Ishikawa (cell line): ENCODE results near the gene CFAP65.

Source experiments
- CEBPB ChIP-seq: IDR thresholded peaks from 2 replicates; pipeline ENCODE4 v1.6.1; 2012
- CREB1 ChIP-seq: IDR thresholded peaks from 2 replicates; pipeline ENCODE4 v1.6.1; 2012; ENCODE audit warnings: low read depth
- EGR1 ChIP-seq: IDR thresholded peaks from 2 replicates; pipeline ENCODE4 v1.6.1; 2012
- EP300 ChIP-seq: IDR thresholded peaks from 2 replicates; pipeline ENCODE4 v1.6.1; 2012; ENCODE audit warnings: borderline replicate concordance
- FOXM1 ChIP-seq: IDR thresholded peaks from 2 replicates; pipeline ENCODE4 v1.6.1; 2012; ENCODE audit warnings: low read depth, borderline replicate concordance
- NFIC ChIP-seq: IDR thresholded peaks from 2 replicates; pipeline ENCODE4 v1.6.1; 2012
- RAD21 ChIP-seq: IDR thresholded peaks from 2 replicates; pipeline ENCODE4 v1.6.1; 2012; ENCODE audit warnings: low read depth
- TAF1 ChIP-seq: IDR thresholded peaks from 2 replicates; pipeline ENCODE4 v1.6.1; 2012; ENCODE audit warnings: low read depth, mild to moderate bottlenecking
- TCF12 ChIP-seq: IDR thresholded peaks from 2 replicates; pipeline ENCODE4 v1.6.1; 2012; ENCODE audit warnings: low read depth
- TEAD4 ChIP-seq: IDR thresholded peaks from 2 replicates; pipeline ENCODE4 v1.6.1; 2012
- YY1 ChIP-seq: IDR thresholded peaks from 2 replicates; pipeline ENCODE4 v1.6.1; 2012; ENCODE audit warnings: low read depth
- ZBTB7A ChIP-seq: IDR thresholded peaks from 2 replicates; pipeline ENCODE4 v1.6.1; 2012; ENCODE audit warnings: low read depth
- TF ChIP-seq, protein P1 (sequence below): IDR thresholded peaks from 2 replicates; pipeline ENCODE4 v1.6.1; 2012
- TF ChIP-seq, protein P2 (sequence below): IDR thresholded peaks from 2 replicates; pipeline ENCODE4 v1.6.1; 2012
- TF ChIP-seq, protein P3 (sequence below): IDR thresholded peaks from 2 replicates; pipeline ENCODE4 v1.6.1; 2012; ENCODE audit warnings: low read depth, mild to moderate bottlenecking

Gene CFAP65

DNA sequence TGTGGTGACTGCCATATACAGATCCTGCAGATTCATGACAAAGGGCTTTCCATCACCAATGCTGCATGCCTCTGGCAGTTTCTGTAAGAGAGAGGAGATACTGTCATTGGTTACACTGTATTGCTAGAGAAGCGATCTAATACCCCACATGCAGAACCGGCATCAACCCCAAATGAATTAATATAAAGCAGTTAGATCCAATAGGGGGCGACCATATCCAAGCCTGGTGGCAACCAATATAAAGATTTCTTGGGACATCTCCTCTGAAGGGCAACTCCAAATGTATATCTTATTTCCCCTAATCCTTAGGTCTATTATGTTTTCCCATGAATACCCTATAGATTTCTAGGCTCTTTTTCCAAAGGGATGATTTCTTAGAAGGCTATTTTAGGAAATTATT is 36.8 kb upstream of the CFAP65 start:
- TF ChIP-seq ZBTB7A (no peak), CREB1 (no peak), EGR1 (no peak)
- TF ChIP-seq, protein P1, sequence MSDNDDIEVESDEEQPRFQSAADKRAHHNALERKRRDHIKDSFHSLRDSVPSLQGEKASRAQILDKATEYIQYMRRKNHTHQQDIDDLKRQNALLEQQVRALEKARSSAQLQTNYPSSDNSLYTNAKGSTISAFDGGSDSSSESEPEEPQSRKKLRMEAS, result no peak
- TF ChIP-seq, protein P2, sequence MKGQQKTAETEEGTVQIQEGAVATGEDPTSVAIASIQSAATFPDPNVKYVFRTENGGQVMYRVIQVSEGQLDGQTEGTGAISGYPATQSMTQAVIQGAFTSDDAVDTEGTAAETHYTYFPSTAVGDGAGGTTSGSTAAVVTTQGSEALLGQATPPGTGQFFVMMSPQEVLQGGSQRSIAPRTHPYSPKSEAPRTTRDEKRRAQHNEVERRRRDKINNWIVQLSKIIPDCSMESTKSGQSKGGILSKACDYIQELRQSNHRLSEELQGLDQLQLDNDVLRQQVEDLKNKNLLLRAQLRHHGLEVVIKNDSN, result no peak

DNA sequence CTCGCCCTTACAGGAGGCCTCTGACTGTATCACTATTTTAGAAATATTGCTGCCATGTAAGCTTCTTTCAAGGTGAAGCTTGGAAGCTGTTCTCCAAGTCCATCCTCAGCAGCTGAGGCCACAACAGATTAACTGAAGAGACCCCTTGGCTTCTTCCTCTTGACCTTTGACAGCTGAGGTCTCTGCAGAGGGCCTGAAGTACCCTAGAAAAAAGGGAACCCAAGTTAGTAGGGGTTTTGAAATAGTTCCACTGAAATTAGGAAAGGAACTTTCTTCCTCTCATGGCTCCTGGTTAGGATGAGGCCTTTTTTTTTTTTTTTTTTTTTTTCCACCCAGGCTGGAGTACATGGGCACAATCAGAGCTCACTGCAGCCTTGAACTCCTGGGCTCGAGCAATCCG is 34.9 kb upstream of the CFAP65 start:
- TF ChIP-seq TAF1, result no peak
- TF ChIP-seq RAD21, result no peak
- no peak for TF ChIP-seq EGR1
- TF ChIP-seq CREB1, result no peak
- no peak for TF ChIP-seq YY1
- TF ChIP-seq FOXM1, result no peak
- TF ChIP-seq ZBTB7A, result no peak
- TF ChIP-seq NFIC, result no peak
- TF ChIP-seq, protein P1, result no peak
- TF ChIP-seq EP300, result no peak
- no peak for TF ChIP-seq TCF12

DNA sequence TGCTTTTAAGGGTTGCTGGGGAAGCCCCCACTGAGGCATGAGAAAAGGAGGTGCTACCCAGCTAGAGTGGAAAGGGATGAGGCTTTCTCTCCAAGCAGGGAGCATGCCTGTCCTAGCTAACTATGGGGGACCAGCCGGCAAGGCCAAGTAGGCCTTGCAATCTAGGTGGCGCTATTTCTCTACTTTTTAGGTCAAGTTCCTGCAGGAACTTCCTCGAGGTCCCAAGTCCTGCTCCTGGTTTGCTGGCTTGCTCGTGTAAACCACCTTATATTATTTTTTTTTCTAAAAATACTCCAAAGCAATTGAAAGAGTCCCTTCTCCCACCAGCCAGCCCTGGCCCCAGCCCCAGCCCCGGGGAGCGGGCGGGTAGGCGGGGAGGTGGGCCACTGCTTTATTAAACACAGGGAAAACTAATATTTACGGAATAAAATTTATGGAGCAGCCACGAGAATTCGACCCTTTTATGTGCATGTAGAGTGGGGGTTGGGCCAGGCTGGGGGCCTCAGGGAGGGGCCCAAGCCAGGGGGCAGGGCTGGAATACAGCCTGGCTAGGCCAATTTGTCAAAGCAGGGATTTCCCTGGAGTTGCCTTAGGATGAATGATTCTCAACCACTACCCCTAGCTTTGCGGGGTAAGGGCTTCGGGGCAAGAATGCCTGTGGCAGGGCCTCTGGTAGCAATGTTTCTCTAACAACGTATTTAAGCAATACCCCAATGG is 32.3 kb upstream of the CFAP65 start:
- TF ChIP-seq RAD21, result peak; percentile 76
- no peak for TF ChIP-seq TEAD4

DNA sequence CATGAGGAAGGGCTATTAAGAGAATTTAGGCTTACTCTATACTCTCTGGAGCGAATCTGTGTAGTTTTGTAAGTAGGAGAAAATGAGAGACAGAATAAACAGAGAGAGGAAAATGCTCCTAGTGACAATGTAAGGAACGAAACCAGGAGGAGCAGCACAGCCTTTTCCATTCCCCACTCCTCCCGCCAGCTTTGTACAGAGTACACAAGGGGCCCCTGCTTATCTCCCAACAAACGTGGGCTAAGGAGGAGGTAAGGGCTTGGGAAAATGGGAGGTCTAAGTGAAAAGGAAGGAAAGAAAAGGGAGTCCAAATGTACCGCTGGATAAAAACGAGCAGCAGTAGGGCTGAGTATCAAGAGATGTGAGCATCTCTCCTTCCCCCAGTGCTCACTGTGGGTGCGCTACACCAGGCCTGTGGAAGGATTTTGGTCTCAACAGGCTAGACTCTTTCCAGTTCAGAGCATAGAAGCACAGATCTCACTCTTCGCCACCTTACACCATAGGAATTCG is 31.5 kb upstream of the CFAP65 start:
- TF ChIP-seq CREB1 (no peak), NFIC (no peak), RAD21 (no peak), EGR1 (no peak), ZBTB7A (no peak), CEBPB (no peak), EP300 (no peak), YY1 (no peak), TAF1 (no peak), TCF12 (no peak), TEAD4 (no peak), FOXM1 (no peak)
- TF ChIP-seq, protein P2, result no peak
- TF ChIP-seq, protein P1, result no peak
- TF ChIP-seq, protein P3, sequence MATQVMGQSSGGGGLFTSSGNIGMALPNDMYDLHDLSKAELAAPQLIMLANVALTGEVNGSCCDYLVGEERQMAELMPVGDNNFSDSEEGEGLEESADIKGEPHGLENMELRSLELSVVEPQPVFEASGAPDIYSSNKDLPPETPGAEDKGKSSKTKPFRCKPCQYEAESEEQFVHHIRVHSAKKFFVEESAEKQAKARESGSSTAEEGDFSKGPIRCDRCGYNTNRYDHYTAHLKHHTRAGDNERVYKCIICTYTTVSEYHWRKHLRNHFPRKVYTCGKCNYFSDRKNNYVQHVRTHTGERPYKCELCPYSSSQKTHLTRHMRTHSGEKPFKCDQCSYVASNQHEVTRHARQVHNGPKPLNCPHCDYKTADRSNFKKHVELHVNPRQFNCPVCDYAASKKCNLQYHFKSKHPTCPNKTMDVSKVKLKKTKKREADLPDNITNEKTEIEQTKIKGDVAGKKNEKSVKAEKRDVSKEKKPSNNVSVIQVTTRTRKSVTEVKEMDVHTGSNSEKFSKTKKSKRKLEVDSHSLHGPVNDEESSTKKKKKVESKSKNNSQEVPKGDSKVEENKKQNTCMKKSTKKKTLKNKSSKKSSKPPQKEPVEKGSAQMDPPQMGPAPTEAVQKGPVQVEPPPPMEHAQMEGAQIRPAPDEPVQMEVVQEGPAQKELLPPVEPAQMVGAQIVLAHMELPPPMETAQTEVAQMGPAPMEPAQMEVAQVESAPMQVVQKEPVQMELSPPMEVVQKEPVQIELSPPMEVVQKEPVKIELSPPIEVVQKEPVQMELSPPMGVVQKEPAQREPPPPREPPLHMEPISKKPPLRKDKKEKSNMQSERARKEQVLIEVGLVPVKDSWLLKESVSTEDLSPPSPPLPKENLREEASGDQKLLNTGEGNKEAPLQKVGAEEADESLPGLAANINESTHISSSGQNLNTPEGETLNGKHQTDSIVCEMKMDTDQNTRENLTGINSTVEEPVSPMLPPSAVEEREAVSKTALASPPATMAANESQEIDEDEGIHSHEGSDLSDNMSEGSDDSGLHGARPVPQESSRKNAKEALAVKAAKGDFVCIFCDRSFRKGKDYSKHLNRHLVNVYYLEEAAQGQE, result no peak

DNA sequence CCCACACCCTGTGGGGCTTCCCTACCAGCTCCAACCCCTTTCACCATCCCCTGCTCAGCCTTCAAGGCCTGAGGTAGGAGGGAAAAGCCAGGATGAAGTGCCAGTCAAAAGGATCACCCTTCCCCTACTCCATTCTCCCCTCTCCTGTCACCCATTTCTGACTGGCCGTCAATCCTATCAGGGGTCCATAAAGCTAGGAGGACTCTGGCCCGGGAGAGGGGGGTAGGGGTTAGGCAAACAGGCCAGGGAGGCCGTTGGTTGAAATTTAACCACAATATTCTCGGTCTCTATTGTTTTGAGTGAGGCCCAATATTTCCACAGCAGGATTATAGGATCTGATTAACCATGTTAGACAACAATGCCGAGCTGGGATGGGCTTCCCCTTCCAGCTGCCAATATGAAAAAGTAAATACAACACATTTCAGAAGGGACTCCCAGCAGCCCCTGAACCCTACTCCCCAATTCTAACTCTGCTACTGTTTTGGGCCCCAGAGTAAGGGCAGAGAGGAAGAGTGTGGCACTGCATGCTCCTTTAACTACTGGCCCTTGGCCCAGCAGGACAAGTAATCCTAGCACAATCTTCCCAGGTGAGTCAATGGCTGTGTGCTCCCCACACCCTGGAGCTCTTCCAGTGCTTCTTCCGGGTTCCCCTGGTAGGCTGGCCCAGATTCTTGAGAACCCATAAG is 30.0 kb upstream of the CFAP65 start:
- TF ChIP-seq, protein P2, result no peak
- TF ChIP-seq RAD21 (no peak), CREB1 (no peak), NFIC (no peak), FOXM1 (no peak), EP300 (no peak)

DNA sequence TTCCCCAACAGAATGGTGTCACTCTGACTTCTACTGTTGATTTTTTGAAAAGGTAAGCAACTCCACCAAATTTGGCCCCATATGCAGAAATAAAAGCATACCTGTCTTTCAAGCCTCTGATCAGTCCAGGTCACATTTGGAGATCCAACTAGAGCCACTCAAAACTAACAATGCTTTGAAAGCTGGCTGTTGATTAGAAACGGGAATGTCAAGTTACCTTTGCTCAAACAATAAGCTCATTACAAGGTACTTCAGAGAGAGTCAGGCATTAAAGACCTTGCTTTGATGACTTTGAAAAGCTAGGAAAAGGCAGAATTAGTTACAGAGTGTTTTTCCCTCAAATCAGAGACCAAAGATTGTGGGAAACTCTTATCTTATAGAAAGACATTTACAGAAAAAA is 24.2 kb upstream of the CFAP65 start:
- TF ChIP-seq TCF12, result no peak

DNA sequence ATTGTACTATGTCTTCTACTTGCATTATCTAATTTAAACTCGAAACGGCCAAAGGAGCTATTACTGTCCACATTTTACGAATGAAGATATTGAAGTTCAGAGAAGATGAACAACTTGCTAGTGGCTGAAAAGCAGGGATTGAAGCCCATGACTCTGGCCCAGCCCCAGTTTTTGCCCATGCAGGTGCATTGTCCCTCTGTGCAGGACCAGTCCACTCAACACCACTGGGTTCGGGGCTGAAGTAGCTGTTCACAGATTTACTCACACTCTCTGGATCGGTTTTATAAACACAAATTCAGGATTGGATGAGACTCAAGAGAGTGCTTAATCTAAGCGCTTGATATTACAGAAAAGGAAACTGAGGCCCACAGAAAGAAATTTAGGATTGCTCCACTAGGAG is 20.8 kb upstream of the CFAP65 start:
- TF ChIP-seq, protein P3, result no peak
- TF ChIP-seq FOXM1 (no peak), YY1 (no peak), EGR1 (no peak), CREB1 (no peak), TEAD4 (no peak), CEBPB (no peak), EP300 (no peak), TCF12 (no peak), TAF1 (no peak)
- TF ChIP-seq, protein P1, result no peak
